Measurements from ENCODE around the gene VWC2L. TPM values are rescaled to one million over a fixed set of nuclear protein-coding genes. Genes with fewer than 3 reads are reported as not detected.

VWC2L gene
- total RNA-seq, result 0.52 TPM

DNA sequence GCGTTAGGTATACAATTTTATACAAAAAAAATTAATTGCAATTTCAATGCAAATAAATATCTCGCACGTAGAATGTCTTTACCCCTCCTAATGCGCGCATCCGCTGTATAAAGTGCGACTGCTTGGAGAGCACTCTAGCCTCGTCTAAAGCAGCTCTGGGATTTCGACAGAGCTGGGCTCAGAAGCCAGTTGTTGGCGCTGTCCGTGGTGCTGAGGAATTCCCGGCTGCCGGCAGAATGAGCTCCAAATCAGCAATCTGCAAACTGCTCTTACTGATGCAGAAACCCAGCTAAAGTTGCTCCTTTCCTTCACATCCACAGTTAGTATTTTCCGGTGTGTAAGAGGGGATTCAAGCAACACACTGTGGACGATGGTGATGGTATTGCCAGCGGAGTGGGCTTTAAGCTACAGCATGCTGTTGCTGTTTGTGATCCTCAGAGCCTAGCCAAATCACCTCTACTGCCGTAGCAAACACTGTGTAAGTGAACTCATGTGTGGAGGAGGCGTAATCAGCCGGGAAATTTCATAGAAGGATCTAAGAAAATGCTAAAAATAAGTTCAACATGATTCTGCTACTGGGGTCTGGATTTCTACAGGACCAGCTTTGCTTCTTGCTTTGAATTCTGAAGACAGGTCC lies at the start of gene VWC2L:
VWC2L (plus strand) TSS at position 137 of the 637 bp plus-strand sequence. CDS start 3,140 bp downstream, outside the sequence.
- no peaks in the 10 kb centered on the region for H3K4me1 ChIP-seq (ENCODE audit: control insufficient read depth in 3 of 3, insufficient read depth in 3 of 3, low read length in 3 of 3)
- H3K36me3 ChIP-seq (ENCODE audit: control insufficient read depth in 3 of 3, insufficient read depth in 3 of 3, low read length in 3 of 3), result no peaks in the 10 kb centered on the region
- no peaks in the 10 kb centered on the region for H3K9me3 ChIP-seq (ENCODE audit: control insufficient read depth in 3 of 3, low read length in 3 of 3)
- H3K9ac ChIP-seq (ENCODE audit: low read depth in 1 of 3, low read length in 3 of 3), result no peak within 1 kb of the TSS
- no peak within 1 kb of the TSS for H3K27ac ChIP-seq (ENCODE audit: low read depth, low read length)
- no peaks in the 10 kb centered on the region for H3K27me3 ChIP-seq (ENCODE audit: control insufficient read depth in 3 of 3, insufficient read depth in 3 of 3, low read length in 3 of 3)
- H3K4me3 ChIP-seq (ENCODE audit: low read length in 3 of 3), result no peak within 1 kb of the TSS

DNA sequence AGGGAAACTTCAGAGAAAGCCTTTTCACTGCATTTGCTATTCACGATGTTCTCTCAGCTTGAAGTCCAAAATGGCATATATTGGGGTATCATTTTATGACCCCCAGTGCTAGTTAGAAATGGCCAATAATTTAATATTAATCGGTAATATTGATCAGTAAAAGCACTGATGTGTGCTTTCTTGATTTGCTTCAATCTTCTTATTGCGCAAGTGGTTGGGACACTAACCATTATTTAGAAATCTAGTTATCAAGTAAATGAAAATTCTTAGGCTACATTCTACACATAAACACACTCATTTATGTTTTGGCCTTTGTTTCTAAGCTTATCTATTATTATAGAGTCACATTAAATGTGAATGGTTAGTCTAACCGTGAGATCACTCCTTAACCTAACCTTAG lies 49.7 kb upstream of the VWC2L start:
- Histone ChIP-seq H3K4me1 (ENCODE audit: control insufficient read depth in 3 of 3, insufficient read depth in 3 of 3, low read length in 3 of 3) (no peaks in the 10 kb centered on the region), H3K27ac (ENCODE audit: low read depth, low read length) (no peak overlapping the region), H3K9ac (ENCODE audit: low read depth in 1 of 3, low read length in 3 of 3) (no peak overlapping the region), H3K36me3 (ENCODE audit: control insufficient read depth in 3 of 3, insufficient read depth in 3 of 3, low read length in 3 of 3) (no peaks in the 10 kb centered on the region), H3K27me3 (ENCODE audit: control insufficient read depth in 3 of 3, insufficient read depth in 3 of 3, low read length in 3 of 3) (no peaks in the 10 kb centered on the region), H3K4me3 (ENCODE audit: low read length in 3 of 3) (no peak overlapping the region), H3K9me3 (ENCODE audit: control insufficient read depth in 3 of 3, low read length in 3 of 3) (no peaks in the 10 kb centered on the region)

DNA sequence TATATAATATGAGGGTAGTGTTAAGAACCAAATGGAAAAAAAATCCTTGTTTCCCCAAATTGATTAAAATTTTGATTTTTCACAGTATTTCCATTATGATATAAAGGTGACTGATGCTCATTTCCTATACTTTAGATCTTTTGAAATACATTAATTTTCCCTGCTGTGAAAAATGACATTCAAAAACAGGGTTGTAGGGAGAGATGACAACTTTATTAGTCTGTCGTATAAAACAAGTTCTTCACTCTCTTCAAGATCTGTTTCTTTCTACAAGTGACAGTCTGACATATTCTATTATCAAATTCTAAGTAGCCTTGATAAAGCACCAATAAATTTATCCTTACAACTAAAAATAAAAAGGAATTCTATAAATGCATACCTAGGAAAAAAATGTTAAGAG lies 45.3 kb upstream of the VWC2L start:
- Histone ChIP-seq H3K9ac (ENCODE audit: low read depth in 1 of 3, low read length in 3 of 3) (no peak overlapping the region), H3K9me3 (ENCODE audit: control insufficient read depth in 3 of 3, low read length in 3 of 3) (no peaks in the 10 kb centered on the region), H3K4me3 (ENCODE audit: low read length in 3 of 3) (no peak overlapping the region), H3K36me3 (ENCODE audit: control insufficient read depth in 3 of 3, insufficient read depth in 3 of 3, low read length in 3 of 3) (no peaks in the 10 kb centered on the region), H3K4me1 (ENCODE audit: control insufficient read depth in 3 of 3, insufficient read depth in 3 of 3, low read length in 3 of 3) (no peaks in the 10 kb centered on the region), H3K27me3 (ENCODE audit: control insufficient read depth in 3 of 3, insufficient read depth in 3 of 3, low read length in 3 of 3) (no peaks in the 10 kb centered on the region), H3K27ac (ENCODE audit: low read depth, low read length) (no peak overlapping the region)

DNA sequence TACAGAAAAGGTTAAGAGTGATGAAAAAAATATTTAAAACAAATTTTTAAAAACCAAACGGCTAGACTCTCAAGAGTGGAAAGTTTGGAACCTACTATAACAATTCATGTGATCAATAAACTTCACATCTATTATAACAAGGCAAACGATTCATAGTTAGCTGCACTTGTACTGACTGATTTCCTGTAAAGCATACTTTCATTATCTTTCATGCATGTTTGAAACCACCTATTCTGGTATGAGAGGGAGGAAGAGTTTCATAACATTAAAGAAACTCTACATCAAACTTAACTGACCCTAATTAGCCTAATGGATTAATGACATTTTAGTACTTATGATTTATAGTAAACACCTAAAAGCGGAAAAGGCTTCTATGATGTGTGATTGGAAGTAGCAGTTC lies 43.7 kb upstream of the VWC2L start:
- Histone ChIP-seq H3K4me3 (ENCODE audit: low read length in 3 of 3) (no peak overlapping the region), H3K27ac (ENCODE audit: low read depth, low read length) (no peak overlapping the region), H3K9me3 (ENCODE audit: control insufficient read depth in 3 of 3, low read length in 3 of 3) (no peaks in the 10 kb centered on the region), H3K36me3 (ENCODE audit: control insufficient read depth in 3 of 3, insufficient read depth in 3 of 3, low read length in 3 of 3) (no peaks in the 10 kb centered on the region), H3K27me3 (ENCODE audit: control insufficient read depth in 3 of 3, insufficient read depth in 3 of 3, low read length in 3 of 3) (no peaks in the 10 kb centered on the region), H3K9ac (ENCODE audit: low read depth in 1 of 3, low read length in 3 of 3) (no peak overlapping the region), H3K4me1 (ENCODE audit: control insufficient read depth in 3 of 3, insufficient read depth in 3 of 3, low read length in 3 of 3) (no peaks in the 10 kb centered on the region)

DNA sequence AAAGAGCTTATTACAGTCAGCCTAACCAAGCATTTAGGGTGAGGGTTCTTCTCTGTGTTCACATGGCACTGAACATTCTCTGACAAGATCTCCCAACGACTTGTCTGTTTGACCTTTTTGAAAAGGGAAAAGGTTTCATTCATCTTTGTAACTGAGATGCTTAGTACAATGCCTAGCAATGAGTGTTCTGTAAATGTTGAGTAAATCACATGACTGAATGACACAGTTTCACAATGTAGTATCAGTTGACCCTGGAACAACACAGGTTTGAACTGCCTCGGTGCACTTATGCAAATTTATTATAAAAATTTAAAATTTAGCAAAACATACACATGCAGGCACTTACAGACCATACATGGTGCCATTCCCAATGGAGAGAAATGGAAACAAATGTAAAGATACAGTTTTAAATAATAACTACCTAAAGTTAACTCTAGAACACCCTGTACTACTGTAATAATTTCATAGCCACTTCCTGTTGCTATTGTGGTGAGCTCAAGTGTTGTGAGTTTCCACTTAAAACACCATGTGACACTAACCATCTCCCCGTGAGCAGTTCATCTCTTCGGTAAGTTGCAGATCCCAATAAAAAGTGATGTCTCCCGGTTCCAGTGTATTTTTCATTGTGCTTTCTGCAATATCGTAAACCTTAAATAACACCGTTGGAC lies 34.1 kb upstream of the VWC2L start:
- Histone ChIP-seq H3K27me3 (ENCODE audit: control insufficient read depth in 3 of 3, insufficient read depth in 3 of 3, low read length in 3 of 3) (no peaks in the 10 kb centered on the region), H3K27ac (ENCODE audit: low read depth, low read length) (no peak overlapping the region), H3K36me3 (ENCODE audit: control insufficient read depth in 3 of 3, insufficient read depth in 3 of 3, low read length in 3 of 3) (no peaks in the 10 kb centered on the region), H3K4me3 (ENCODE audit: low read length in 3 of 3) (no peak overlapping the region), H3K4me1 (ENCODE audit: control insufficient read depth in 3 of 3, insufficient read depth in 3 of 3, low read length in 3 of 3) (peaks cover 0 to 5% (median 0%) of the 10 kb centered on the region in 3 donors), H3K9ac (ENCODE audit: low read depth in 1 of 3, low read length in 3 of 3) (no peak overlapping the region), H3K9me3 (ENCODE audit: control insufficient read depth in 3 of 3, low read length in 3 of 3) (no peaks in the 10 kb centered on the region)

DNA sequence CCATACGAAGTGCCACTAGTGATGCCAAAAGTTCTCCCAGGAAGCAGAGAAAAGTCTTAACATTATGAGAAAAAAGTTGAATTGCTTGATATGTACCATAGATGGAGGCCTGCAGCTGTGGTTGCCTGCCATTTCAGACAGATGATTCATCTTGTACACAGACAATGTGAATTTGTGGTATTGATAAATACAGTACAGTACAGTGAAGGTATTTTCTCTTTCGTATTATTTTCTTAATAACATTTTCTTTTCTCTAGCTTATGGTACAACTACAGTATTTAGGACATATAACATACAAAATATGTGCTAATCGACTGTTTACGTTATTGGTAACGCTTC lies 33.6 kb upstream of the VWC2L start:
- Histone ChIP-seq H3K4me3 (ENCODE audit: low read length in 3 of 3) (no peak overlapping the region), H3K27ac (ENCODE audit: low read depth, low read length) (no peak overlapping the region), H3K36me3 (ENCODE audit: control insufficient read depth in 3 of 3, insufficient read depth in 3 of 3, low read length in 3 of 3) (no peaks in the 10 kb centered on the region), H3K9ac (ENCODE audit: low read depth in 1 of 3, low read length in 3 of 3) (no peak overlapping the region), H3K4me1 (ENCODE audit: control insufficient read depth in 3 of 3, insufficient read depth in 3 of 3, low read length in 3 of 3) (peaks cover 0 to 5% (median 0%) of the 10 kb centered on the region in 3 donors), H3K9me3 (ENCODE audit: control insufficient read depth in 3 of 3, low read length in 3 of 3) (no peaks in the 10 kb centered on the region), H3K27me3 (ENCODE audit: control insufficient read depth in 3 of 3, insufficient read depth in 3 of 3, low read length in 3 of 3) (no peaks in the 10 kb centered on the region)

DNA sequence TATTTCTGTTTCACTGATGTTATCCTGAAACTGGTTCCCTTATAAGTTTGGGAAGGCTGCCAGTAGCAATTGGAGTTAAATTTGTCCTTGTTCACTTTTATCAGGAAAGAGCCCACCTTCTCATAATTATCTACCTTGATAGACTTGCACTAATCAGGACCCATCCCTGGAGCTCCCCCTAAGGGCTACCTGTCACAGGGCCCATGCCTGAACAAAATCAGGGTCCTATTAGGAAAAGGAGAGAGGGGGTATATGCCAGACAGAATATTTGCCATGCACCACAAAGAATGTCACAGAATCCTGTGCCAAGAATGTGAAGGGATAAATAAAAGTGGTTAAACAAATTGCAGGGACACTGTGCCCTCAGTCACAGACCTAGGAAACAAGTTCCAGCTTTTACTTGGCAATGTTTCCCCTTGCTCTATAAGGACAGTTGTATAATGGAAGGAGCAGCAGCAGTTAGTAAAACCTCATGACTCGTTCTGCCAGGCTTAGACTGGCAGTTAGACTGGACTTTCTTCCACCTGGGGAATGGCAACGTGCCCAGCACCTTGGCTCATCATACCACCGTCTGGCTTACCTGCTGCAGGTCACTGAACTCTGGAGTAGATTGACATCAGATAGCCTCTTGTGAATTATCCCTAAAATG lies 32.3 kb upstream of the VWC2L start:
- Histone ChIP-seq H3K9ac (ENCODE audit: low read depth in 1 of 3, low read length in 3 of 3) (no peak overlapping the region), H3K27me3 (ENCODE audit: control insufficient read depth in 3 of 3, insufficient read depth in 3 of 3, low read length in 3 of 3) (no peaks in the 10 kb centered on the region), H3K4me1 (ENCODE audit: control insufficient read depth in 3 of 3, insufficient read depth in 3 of 3, low read length in 3 of 3) (peaks cover 0 to 5% (median 0%) of the 10 kb centered on the region in 3 donors), H3K27ac (ENCODE audit: low read depth, low read length) (no peak overlapping the region), H3K9me3 (ENCODE audit: control insufficient read depth in 3 of 3, low read length in 3 of 3) (no peaks in the 10 kb centered on the region), H3K4me3 (ENCODE audit: low read length in 3 of 3) (no peak overlapping the region), H3K36me3 (ENCODE audit: control insufficient read depth in 3 of 3, insufficient read depth in 3 of 3, low read length in 3 of 3) (no peaks in the 10 kb centered on the region)

DNA sequence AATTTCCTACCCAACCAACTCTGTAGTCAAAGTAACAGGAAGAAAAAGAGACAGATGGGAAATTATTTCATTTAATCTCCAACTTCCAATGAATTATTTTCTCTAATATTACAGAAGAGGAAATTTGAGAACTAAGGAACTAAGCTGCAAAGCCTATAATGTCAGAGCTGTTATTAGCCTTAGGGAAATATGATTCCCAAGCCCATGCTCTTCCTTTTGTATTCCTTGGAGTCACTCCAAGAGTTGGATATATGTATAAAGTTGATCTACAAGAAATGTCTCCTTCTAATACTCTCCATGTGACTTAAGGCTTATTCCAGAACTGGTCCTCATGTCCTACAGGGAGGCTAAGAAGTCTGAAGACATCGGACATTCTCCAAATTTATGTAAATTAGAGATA lies 31.6 kb upstream of the VWC2L start:
- no peaks in the 10 kb centered on the region for H3K9me3 ChIP-seq (ENCODE audit: control insufficient read depth in 3 of 3, low read length in 3 of 3)
- H3K9ac ChIP-seq (ENCODE audit: low read depth in 1 of 3, low read length in 3 of 3), result no peak overlapping the region
- peaks cover 0 to 5% (median 0%) of the 10 kb centered on the region in 3 donors for H3K4me1 ChIP-seq (ENCODE audit: control insufficient read depth in 3 of 3, insufficient read depth in 3 of 3, low read length in 3 of 3)
- H3K4me3 ChIP-seq (ENCODE audit: low read length in 3 of 3), result no peak overlapping the region
- H3K36me3 ChIP-seq (ENCODE audit: control insufficient read depth in 3 of 3, insufficient read depth in 3 of 3, low read length in 3 of 3), result no peaks in the 10 kb centered on the region
- H3K27me3 ChIP-seq (ENCODE audit: control insufficient read depth in 3 of 3, insufficient read depth in 3 of 3, low read length in 3 of 3), result no peaks in the 10 kb centered on the region
- no peak overlapping the region for H3K27ac ChIP-seq (ENCODE audit: low read depth, low read length)

DNA sequence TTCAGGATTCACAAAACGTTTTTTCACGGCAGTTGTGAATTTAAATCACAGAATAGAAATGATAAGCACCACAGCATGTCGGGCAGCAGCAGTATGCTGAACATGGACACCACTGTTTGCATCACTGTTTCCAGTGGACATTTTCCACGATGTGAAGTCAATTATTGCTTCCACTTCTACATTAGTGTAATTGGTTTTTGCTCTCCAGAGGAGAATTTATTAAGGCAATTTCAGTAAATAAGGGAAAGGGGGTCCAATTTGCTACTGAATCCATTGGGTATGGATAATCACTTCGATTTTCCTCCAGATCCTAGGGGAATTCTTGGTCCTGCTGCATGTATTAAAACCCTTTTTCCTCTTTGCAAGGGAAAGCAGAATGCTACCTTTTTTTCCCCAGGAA lies 30.2 kb upstream of the VWC2L start:
- Histone ChIP-seq H3K36me3 (ENCODE audit: control insufficient read depth in 3 of 3, insufficient read depth in 3 of 3, low read length in 3 of 3) (no peaks in the 10 kb centered on the region), H3K9ac (ENCODE audit: low read depth in 1 of 3, low read length in 3 of 3) (no peak overlapping the region), H3K4me1 (ENCODE audit: control insufficient read depth in 3 of 3, insufficient read depth in 3 of 3, low read length in 3 of 3) (peaks cover 0 to 5% (median 0%) of the 10 kb centered on the region in 3 donors), H3K27me3 (ENCODE audit: control insufficient read depth in 3 of 3, insufficient read depth in 3 of 3, low read length in 3 of 3) (no peaks in the 10 kb centered on the region), H3K9me3 (ENCODE audit: control insufficient read depth in 3 of 3, low read length in 3 of 3) (no peaks in the 10 kb centered on the region), H3K4me3 (ENCODE audit: low read length in 3 of 3) (no peak overlapping the region), H3K27ac (ENCODE audit: low read depth, low read length) (no peak overlapping the region)

DNA sequence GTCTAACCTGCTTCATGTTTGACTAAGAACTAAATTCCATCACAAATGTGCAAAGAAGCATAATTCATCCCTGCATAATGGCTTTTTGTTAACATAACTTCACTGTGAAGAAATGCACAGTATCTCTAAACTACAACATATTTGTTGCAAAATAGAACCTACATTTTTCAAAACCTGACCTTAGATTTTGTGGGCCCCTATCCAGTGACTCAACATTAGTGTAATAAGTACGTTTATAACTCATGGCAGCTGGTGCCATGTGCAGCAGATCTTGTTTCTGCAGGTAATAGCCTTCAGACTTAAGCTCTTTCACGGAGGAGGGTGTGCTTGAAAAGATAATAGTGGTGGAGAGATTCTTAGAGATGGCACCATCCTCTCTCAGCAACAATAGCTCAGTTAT lies 28.6 kb upstream of the VWC2L start:
- Histone ChIP-seq H3K4me3 (ENCODE audit: low read length in 3 of 3) (no peak overlapping the region), H3K36me3 (ENCODE audit: control insufficient read depth in 3 of 3, insufficient read depth in 3 of 3, low read length in 3 of 3) (no peaks in the 10 kb centered on the region), H3K27me3 (ENCODE audit: control insufficient read depth in 3 of 3, insufficient read depth in 3 of 3, low read length in 3 of 3) (no peaks in the 10 kb centered on the region), H3K4me1 (ENCODE audit: control insufficient read depth in 3 of 3, insufficient read depth in 3 of 3, low read length in 3 of 3) (peaks cover 0 to 5% (median 0%) of the 10 kb centered on the region in 3 donors), H3K9me3 (ENCODE audit: control insufficient read depth in 3 of 3, low read length in 3 of 3) (no peaks in the 10 kb centered on the region), H3K27ac (ENCODE audit: low read depth, low read length) (no peak overlapping the region), H3K9ac (ENCODE audit: low read depth in 1 of 3, low read length in 3 of 3) (no peak overlapping the region)
